ENCODE measurements around the gene S100A14.

DNA sequence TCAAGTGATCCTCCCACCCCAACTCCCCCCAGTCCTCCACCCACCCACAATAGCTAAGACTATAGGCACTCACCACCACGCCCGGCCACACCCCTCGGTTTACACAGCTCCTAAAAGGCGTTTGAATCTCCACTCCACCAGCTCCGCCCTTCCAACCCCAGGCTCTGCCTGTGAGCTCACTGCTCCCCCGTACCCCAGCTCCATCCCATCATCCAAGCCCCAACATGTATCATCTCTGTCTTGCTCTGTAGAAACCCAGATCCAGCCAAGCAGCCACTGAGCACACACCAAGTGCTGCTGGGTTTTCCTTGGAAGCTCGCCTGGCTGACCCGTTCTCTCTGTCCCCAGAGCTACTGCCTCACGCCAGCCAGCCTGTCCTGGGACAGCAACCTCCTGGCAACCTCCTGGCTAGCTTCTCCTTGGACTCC lies 38.5 kb downstream of the S100A14 start:
- TF ChIP-seq, protein P1, sequence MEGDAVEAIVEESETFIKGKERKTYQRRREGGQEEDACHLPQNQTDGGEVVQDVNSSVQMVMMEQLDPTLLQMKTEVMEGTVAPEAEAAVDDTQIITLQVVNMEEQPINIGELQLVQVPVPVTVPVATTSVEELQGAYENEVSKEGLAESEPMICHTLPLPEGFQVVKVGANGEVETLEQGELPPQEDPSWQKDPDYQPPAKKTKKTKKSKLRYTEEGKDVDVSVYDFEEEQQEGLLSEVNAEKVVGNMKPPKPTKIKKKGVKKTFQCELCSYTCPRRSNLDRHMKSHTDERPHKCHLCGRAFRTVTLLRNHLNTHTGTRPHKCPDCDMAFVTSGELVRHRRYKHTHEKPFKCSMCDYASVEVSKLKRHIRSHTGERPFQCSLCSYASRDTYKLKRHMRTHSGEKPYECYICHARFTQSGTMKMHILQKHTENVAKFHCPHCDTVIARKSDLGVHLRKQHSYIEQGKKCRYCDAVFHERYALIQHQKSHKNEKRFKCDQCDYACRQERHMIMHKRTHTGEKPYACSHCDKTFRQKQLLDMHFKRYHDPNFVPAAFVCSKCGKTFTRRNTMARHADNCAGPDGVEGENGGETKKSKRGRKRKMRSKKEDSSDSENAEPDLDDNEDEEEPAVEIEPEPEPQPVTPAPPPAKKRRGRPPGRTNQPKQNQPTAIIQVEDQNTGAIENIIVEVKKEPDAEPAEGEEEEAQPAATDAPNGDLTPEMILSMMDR (IDR thresholded peaks at IDR 0.05) = no peak
- TF ChIP-seq POLR2A (IDR thresholded peaks at IDR 0.05) = no peak

All from Peyer's patch (tissue), 4 donors.